Body of pancreas (tissue), 4 donors: ENCODE data around the gene ST6GALNAC3. TPM values are rescaled to one million over a fixed set of nuclear protein-coding genes. Genes with fewer than 3 reads are reported as not detected.

Experiments used
- ATAC-seq: fragments of 150-250 bp; one replicate; pipeline ENCODE4 v1.9.1; 2016
- DNase-seq, 4 donors: peaks; one replicate each; pipeline ENCODE4 v3.0.0-alpha.2; 2019
- H3K27ac ChIP-seq, 4 donors: fragments of 200-600 bp; sonication (generic); 1 replicate in 3 of 4; 2 replicates in 1 of 4; pipeline versions ENCODE4 v1.5.1 to v1.6.1; 2016 to 2019; ENCODE audit warnings: mild to moderate bottlenecking in 1 of 4, mixed read lengths in 1 of 4, moderate library complexity in 1 of 4
- H3K27me3 ChIP-seq, 2 donors: fragments of 200-600 bp; sonication (generic); one replicate each; pipeline ENCODE4 v1.6.0; 2016; ENCODE audit warnings: mild to moderate bottlenecking in 1 of 2
- H3K36me3 ChIP-seq, 2 donors: fragments of 200-600 bp; sonication (generic); replicated peaks in 1 of 2; 2 replicates each; pipeline ENCODE4 v1.5.1; 2016; ENCODE audit warnings: low read depth in 2 of 2; ENCODE audit not compliant: insufficient read depth in 1 of 2
- H3K4me1 ChIP-seq: fragments of 200-600 bp; sonication (generic); one replicate; pipeline ENCODE4 v1.6.0; 2016
- H3K4me3 ChIP-seq, 2 donors: fragments of 200-600 bp; sonication (generic); 1 replicate in 1 of 2; 2 replicates in 1 of 2; pipeline ENCODE4 v1.5.1; 2016 to 2019
- H3K9me3 ChIP-seq, 3 donors: fragments of 200-600 bp; sonication (generic); 1 replicate in 2 of 3; 2 replicates in 1 of 3; pipeline ENCODE4 v1.5.1; 2016
- POLR2A ChIP-seq, 3 donors: fragments of 450-650 bp; IDR thresholded peaks; one replicate each; pipeline ENCODE4 v1.6.1; 2016; ENCODE audit warnings: antibody characterized with exemption in 3 of 3, mild to moderate bottlenecking in 2 of 3
- WGBS, 2 donors: methylation state at CpG; one replicate each; pipeline ENCODE4 v1.1.5; 2017; 5-methylcytosine and 5-hydroxymethylcytosine counted together
- intact Hi-C: fragments of 100-400 bp; cut with DNase I; formaldehyde crosslinking; loops from one replicate; pipeline ENCODE4 v1.15.1; 2023
- total RNA-seq, 2 donors: library from RNA; depleted of rRNA; stranded (reverse); fragments of >200 nt; gene quantifications; one replicate each; pipeline ENCODE4 v1.1.0, GENCODE V29; 2016
- TF ChIP-seq, protein P1 (sequence below), 7 experiments: fragments of 450-650 bp in 4 of 7; fragments of 200-600 bp in 3 of 7; sonication (generic) in 3 of 7; IDR thresholded peaks; one replicate each; pipeline ENCODE4 v1.5.1; 2016 to 2019; ENCODE audit warnings: antibody characterized with exemption in 7 of 7

Gene ST6GALNAC3
- total RNA-seq, 2 donors from 2014 or later: 1.3 to 2.3 TPM

DNA sequence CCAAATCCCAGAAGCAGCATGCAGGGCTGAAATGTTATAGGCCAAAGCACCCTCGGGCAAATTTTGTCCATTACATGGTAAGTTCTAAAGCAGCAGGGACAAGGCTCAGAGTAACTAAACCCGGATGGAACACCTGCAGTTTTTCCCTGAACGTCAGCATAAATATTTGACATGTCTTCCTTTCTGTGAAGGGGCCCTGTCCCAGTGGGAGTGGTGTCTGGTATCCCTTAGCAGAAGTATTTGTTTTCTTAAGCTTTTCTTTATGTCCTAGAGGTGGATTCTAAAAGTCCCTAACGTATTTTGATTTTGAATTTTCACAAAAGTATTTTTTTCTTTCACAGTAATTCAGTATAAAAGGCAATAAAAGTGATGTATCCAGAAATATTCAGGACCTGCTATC, 223.9 kb downstream of the ST6GALNAC3 start:
- H3K9me3 ChIP-seq: no peaks in the 10 kb centered on the region
- no peak overlapping the region for H3K27ac ChIP-seq
- H3K4me3 ChIP-seq: no peak overlapping the region
- no peak for TF ChIP-seq POLR2A (IDR thresholded peaks at IDR 0.05)
- TF ChIP-seq, protein P1, sequence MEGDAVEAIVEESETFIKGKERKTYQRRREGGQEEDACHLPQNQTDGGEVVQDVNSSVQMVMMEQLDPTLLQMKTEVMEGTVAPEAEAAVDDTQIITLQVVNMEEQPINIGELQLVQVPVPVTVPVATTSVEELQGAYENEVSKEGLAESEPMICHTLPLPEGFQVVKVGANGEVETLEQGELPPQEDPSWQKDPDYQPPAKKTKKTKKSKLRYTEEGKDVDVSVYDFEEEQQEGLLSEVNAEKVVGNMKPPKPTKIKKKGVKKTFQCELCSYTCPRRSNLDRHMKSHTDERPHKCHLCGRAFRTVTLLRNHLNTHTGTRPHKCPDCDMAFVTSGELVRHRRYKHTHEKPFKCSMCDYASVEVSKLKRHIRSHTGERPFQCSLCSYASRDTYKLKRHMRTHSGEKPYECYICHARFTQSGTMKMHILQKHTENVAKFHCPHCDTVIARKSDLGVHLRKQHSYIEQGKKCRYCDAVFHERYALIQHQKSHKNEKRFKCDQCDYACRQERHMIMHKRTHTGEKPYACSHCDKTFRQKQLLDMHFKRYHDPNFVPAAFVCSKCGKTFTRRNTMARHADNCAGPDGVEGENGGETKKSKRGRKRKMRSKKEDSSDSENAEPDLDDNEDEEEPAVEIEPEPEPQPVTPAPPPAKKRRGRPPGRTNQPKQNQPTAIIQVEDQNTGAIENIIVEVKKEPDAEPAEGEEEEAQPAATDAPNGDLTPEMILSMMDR (IDR thresholded peaks at IDR 0.05): no peak
- WGBS, 2 donors: 31 to 34% methylated on average over 4 of the region's 4 CpGs
- no peak for DNase-seq
- H3K4me1 ChIP-seq: no peaks in the 10 kb centered on the region
- ATAC-seq: no peak
- H3K36me3 ChIP-seq: no peaks in the 10 kb centered on the region
- H3K27me3 ChIP-seq: no peaks in the 10 kb centered on the region
- intact Hi-C loops: no loop called here

GRCh38 chr1:76299036-76299435, 224.5 kb downstream of the ST6GALNAC3 start:
- H3K9me3 ChIP-seq: no peaks in the 10 kb centered on the region
- TF ChIP-seq, protein P1 (IDR thresholded peaks at IDR 0.05): no peak
- TF ChIP-seq POLR2A (IDR thresholded peaks at IDR 0.05): no peak
- DNase-seq (no peak), ATAC-seq (no peak)
- 80 to 86% methylated on average over 3 of the region's 3 CpGs for WGBS, 2 donors
- intact Hi-C loops: no loop called here
- H3K27me3 ChIP-seq: no peaks in the 10 kb centered on the region
- H3K36me3 ChIP-seq: no peaks in the 10 kb centered on the region
- no peak overlapping the region for H3K27ac ChIP-seq
- no peaks in the 10 kb centered on the region for H3K4me1 ChIP-seq
- H3K4me3 ChIP-seq: no peak overlapping the region

DNA sequence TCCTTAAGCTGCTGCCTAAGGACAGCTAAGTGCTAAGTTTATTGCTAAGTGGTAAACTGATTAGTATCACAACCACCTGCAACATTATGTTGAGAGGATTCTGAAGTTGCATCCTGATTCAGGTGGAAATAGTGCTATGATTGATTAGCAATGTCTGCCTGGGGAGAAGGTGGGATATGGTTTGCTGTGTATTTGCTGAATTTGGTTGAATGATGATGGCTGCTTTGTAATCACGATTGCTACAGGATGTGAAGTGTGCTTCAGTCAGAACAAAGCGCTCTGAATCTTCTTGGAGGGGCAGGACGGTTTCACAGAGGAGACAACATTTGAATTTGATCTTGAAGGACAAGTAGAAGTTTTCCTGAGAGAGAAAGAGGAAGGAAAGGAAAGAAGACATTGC, 226.0 kb downstream of the ST6GALNAC3 start:
- TF ChIP-seq POLR2A (IDR thresholded peaks at IDR 0.05): no peak
- TF ChIP-seq, protein P1 (IDR thresholded peaks at IDR 0.05): no peak
- H3K27ac ChIP-seq: no peak overlapping the region
- H3K4me3 ChIP-seq: no peak overlapping the region
- no peaks in the 10 kb centered on the region for H3K36me3 ChIP-seq
- no peaks in the 10 kb centered on the region for H3K27me3 ChIP-seq
- DNase-seq: no peak
- no peaks in the 10 kb centered on the region for H3K4me1 ChIP-seq
- WGBS, 2 donors: 73 to 78% methylated on average over 3 of the region's 3 CpGs
- intact Hi-C loops: no loop called here
- ATAC-seq: no peak
- no peaks in the 10 kb centered on the region for H3K9me3 ChIP-seq

DNA sequence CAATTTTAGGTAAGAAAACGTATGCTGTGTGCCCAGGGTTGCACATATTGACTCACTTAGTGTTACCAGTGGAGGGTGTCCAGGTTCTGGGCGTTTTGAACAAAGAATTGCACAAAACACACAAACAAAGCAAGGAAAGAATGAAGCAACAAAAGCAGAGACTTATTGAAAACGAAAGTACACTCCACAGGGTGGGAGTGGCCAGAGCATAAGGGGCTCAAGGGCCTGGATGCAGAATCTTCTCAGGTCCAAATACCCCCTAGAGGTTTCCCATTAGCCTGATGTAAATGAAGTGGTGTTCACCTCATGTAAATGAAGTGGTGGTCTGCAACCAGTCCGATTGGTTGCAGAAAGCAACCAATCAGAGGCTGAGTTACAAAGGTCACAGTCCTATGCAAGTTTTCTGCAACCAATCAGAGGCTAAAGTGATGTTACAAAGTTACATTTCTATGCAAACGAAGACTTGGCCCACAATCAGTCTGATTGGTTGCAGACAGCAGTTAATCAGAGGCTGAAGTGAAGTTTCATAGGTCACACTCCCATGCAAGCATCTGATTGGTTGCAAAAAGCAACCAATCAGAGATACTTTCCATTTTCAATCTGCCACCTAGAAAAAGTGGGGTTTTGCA, 228.3 kb downstream of the ST6GALNAC3 start:
- no peaks in the 10 kb centered on the region for H3K4me1 ChIP-seq
- H3K4me3 ChIP-seq: no peak overlapping the region
- intact Hi-C loops: no loop called here
- H3K36me3 ChIP-seq: no peaks in the 10 kb centered on the region
- H3K27me3 ChIP-seq: no peaks in the 10 kb centered on the region
- TF ChIP-seq POLR2A (IDR thresholded peaks at IDR 0.05): no peak
- TF ChIP-seq, protein P1 (IDR thresholded peaks at IDR 0.05): no peak
- DNase-seq: no peak
- 44 to 58% methylated on average over 5 of the region's 5 CpGs for WGBS, 2 donors
- H3K27ac ChIP-seq: no peak overlapping the region
- no peak for ATAC-seq
- no peaks in the 10 kb centered on the region for H3K9me3 ChIP-seq

GRCh38 chr1:76303340-76303717, 228.8 kb downstream of the ST6GALNAC3 start:
- WGBS, 2 donors: 75 to 82% methylated on average over 3 of the region's 3 CpGs
- ATAC-seq (no peak), DNase-seq (no peak)
- no peaks in the 10 kb centered on the region for H3K4me1 ChIP-seq
- TF ChIP-seq, protein P1 (IDR thresholded peaks at IDR 0.05): no peak
- no peak for TF ChIP-seq POLR2A (IDR thresholded peaks at IDR 0.05)
- H3K9me3 ChIP-seq: no peaks in the 10 kb centered on the region
- no peaks in the 10 kb centered on the region for H3K27me3 ChIP-seq
- no peak overlapping the region for H3K27ac ChIP-seq
- no peaks in the 10 kb centered on the region for H3K36me3 ChIP-seq
- H3K4me3 ChIP-seq: no peak overlapping the region
- intact Hi-C loops: no loop called here
